HCT116 (cell line): ENCODE data around the gene TPRKB. TPM values are rescaled to one million over a fixed set of nuclear protein-coding genes. Genes with fewer than 3 reads are reported as not detected.

Experiments used
- ATAC-seq: fragments of 200-7000 bp; cut with Tn5 transposase; 2 replicates; pipeline ENCODE4 v1.9.1; 2020; ENCODE audit warnings: mild to moderate bottlenecking, moderate library complexity
- BruUV-seq: library from RNA; stranded (reverse); fragments of 400-500 nt; replicated peaks from 2 replicates; lab custom pipeline; 2021; lab: Mats Ljungman, UMichigan
- CTCF ChIA-PET: fragments of 300-600 bp; sonication (Branson Sonifier 250); formaldehyde crosslinking; loops from one replicate; lab custom pipeline; 2021; ENCODE audit warnings: antibody characterized with exemption; lab: Charles Lee
- POLR2A ChIA-PET: fragments of 300-600, 350-600 bp; sonication (Branson Sonifier 250); formaldehyde crosslinking; loops from one replicate; lab custom pipeline; 2021; ENCODE audit warnings: antibody characterized with exemption; lab: Charles Lee
- RAD21 ChIA-PET, 2 experiments: fragments of 300-600 bp; sonication (Branson Sonifier 250); formaldehyde crosslinking; loops; one replicate each; lab custom pipeline; 2023; ENCODE audit warnings: low total read pairs in 2 of 2; ENCODE audit not compliant: uncharacterized antibody in 2 of 2, unreplicated experiment in 2 of 2, low non-redundant PET in 1 of 2; lab: Charles Lee
- DNase-seq: peaks from one replicate; pipeline ENCODE4 v3.0.0-alpha.2; 2010; ENCODE audit warnings: low read depth, low spot score
- H2AFZ ChIP-seq: fragments of 200-600 bp; shearing (Covaris generic), sonication (generic); 2 replicates; pipeline ENCODE4 v1.6.1; 2017; ENCODE audit warnings: low read depth, mixed run types, mixed read lengths, antibody characterized with exemption, low read length; ENCODE audit not compliant: poor library complexity, severe bottlenecking
- H3K27ac ChIP-seq: 2 replicates; pipeline ENCODE4 v1.5.1; 2012; ENCODE audit warnings: low read depth, low read length
- H3K27me3 ChIP-seq: fragments of 200-600 bp; sonication (generic); 2 replicates; pipeline ENCODE4 v1.6.1; 2016; ENCODE audit warnings: mixed run types, low read length, mixed read lengths; ENCODE audit not compliant: insufficient read depth
- H3K36me3 ChIP-seq, 2 experiments: fragments of 200-500 bp in 1 of 2; fragments of 200-600 bp in 1 of 2; sonication (Bioruptor generic) in 1 of 2; sonication (generic) in 1 of 2; 2 replicates each; pipeline versions ENCODE4 v1.5.1 to v1.6.1; 2014 to 2016; ENCODE audit warnings: low read length in 2 of 2, inconsistent platforms in 1 of 2, mixed read lengths in 1 of 2, mixed run types in 1 of 2; ENCODE audit not compliant: insufficient read depth in 2 of 2, control insufficient read depth in 1 of 2
- H3K4me1 ChIP-seq, 2 experiments: fragments of 200-600 bp in 1 of 2; sonication (generic) in 1 of 2; 2 replicates each; pipeline versions ENCODE4 v1.5.1 to v1.6.1; 2012 to 2017; ENCODE audit warnings: low read length in 2 of 2, inconsistent platforms in 1 of 2, mild to moderate bottlenecking in 1 of 2, mixed read lengths in 1 of 2, mixed run types in 1 of 2, moderate library complexity in 1 of 2; ENCODE audit not compliant: insufficient read depth in 2 of 2, control insufficient read depth in 1 of 2
- H3K4me2 ChIP-seq: fragments of 200-600 bp; sonication (generic); 2 replicates; pipeline ENCODE4 v1.6.1; 2017; ENCODE audit warnings: mixed run types, low read length, mixed read lengths
- H3K4me3 ChIP-seq, 2 experiments: fragments of 200-600 bp in 1 of 2; sonication (generic) in 1 of 2; replicated peaks in 1 of 2; 2 replicates each; pipeline ENCODE4 v1.5.1; 2011 to 2016; ENCODE audit warnings: low read length in 2 of 2, control low read depth in 1 of 2, low read depth in 1 of 2, mild to moderate bottlenecking in 1 of 2, mixed read lengths in 1 of 2, mixed run types in 1 of 2
- H3K79me2 ChIP-seq: fragments of 200-600 bp; sonication (generic); 2 replicates; pipeline ENCODE4 v1.6.1; 2017; ENCODE audit warnings: mild to moderate bottlenecking, mixed run types, low read length, moderate library complexity, mixed read lengths; ENCODE audit not compliant: insufficient read depth
- H3K9ac ChIP-seq: fragments of 200-600 bp; sonication (generic); 2 replicates; pipeline ENCODE4 v1.6.1; 2016; ENCODE audit warnings: low read length, mixed read lengths
- H3K9me2 ChIP-seq: fragments of 200-600 bp; sonication (generic), shearing (Covaris generic); 2 replicates; pipeline ENCODE4 v1.6.1; 2017; ENCODE audit warnings: mixed run types, mild to moderate bottlenecking, moderate library complexity; ENCODE audit not compliant: insufficient read depth
- H3K9me3 ChIP-seq, 2 experiments: fragments of 200-500 bp in 1 of 2; fragments of 200-600 bp in 1 of 2; sonication (Bioruptor generic) in 1 of 2; sonication (generic) in 1 of 2; 2 replicates each; pipeline ENCODE4 v1.6.1; 2014 to 2017; ENCODE audit warnings: low read length in 2 of 2, mixed read lengths in 2 of 2, inconsistent platforms in 1 of 2, low read depth in 1 of 2, mild to moderate bottlenecking in 1 of 2, mixed run types in 1 of 2, moderate library complexity in 1 of 2; ENCODE audit not compliant: control insufficient read depth in 1 of 2, insufficient read depth in 1 of 2
- H4K20me1 ChIP-seq: fragments of 200-600 bp; sonication (generic), shearing (Covaris generic); 2 replicates; pipeline ENCODE4 v1.6.1; 2017; ENCODE audit warnings: mixed run types, mild to moderate bottlenecking, moderate library complexity; ENCODE audit not compliant: insufficient read depth
- ATF3 ChIP-seq: IDR thresholded peaks from 2 replicates; pipeline ENCODE4 v1.6.1; 2012
- CEBPB ChIP-seq: IDR thresholded peaks from 2 replicates; pipeline ENCODE4 v1.6.1; 2012; ENCODE audit warnings: low read depth
- MAX ChIP-seq: IDR thresholded peaks from 2 replicates; pipeline ENCODE4 v1.6.1; 2012
- POLR2A ChIP-seq: IDR thresholded peaks from 2 replicates; pipeline ENCODE4 v1.7.0; 2011; ENCODE audit warnings: borderline replicate concordance; ENCODE audit not compliant: insufficient read depth, insufficient read length; ENCODE audit errors: extremely low read depth
- RAD21 ChIP-seq: IDR thresholded peaks from 2 replicates; pipeline ENCODE4 v1.6.1; 2012; ENCODE audit warnings: low read depth, mild to moderate bottlenecking
- SRF ChIP-seq: IDR thresholded peaks from 2 replicates; pipeline ENCODE4 v1.6.1; 2012; ENCODE audit warnings: low read depth
- TCF7L2 ChIP-seq: IDR thresholded peaks from 2 replicates; pipeline ENCODE4 v1.7.0; 2011; ENCODE audit warnings: borderline replicate concordance, inconsistent platforms; ENCODE audit not compliant: insufficient read depth, insufficient read length; ENCODE audit errors: extremely low read depth
- ZFX ChIP-seq: fragments of 450-650 bp; IDR thresholded peaks from 2 replicates; pipeline ENCODE4 v1.6.1; 2017
- intact Hi-C: fragments of 100-400 bp; cut with micrococcal nuclease; formaldehyde crosslinking; loops from 2 replicates; pipeline ENCODE4 v1.10.0; 2022
- total RNA-seq: library from RNA; stranded (reverse); gene quantifications from one replicate; pipeline ENCODE4 v1.2.1, GENCODE V29; 2021; ENCODE audit not compliant: unreplicated experiment
- TF ChIP-seq, protein P1 (sequence below): IDR thresholded peaks from 2 replicates; pipeline ENCODE4 v1.6.1; 2011; ENCODE audit warnings: mild to moderate bottlenecking, low read length, moderate library complexity; ENCODE audit not compliant: insufficient replicate concordance; ENCODE audit errors: extremely low read depth
- TF ChIP-seq, protein P2 (sequence below), 3 experiments: fragments of 200-600 bp in 1 of 3; sonication (generic) in 1 of 3; IDR thresholded peaks in 2 of 3; conservative IDR thresholded peaks in 1 of 3; 2 replicates each; pipeline ENCODE4 v1.5.1; 2012 to 2017; ENCODE audit warnings: low read depth in 2 of 3, low read length in 2 of 3, antibody characterized with exemption in 1 of 3, borderline replicate concordance in 1 of 3, control low read depth in 1 of 3, mild to moderate bottlenecking in 1 of 3, mixed read lengths in 1 of 3, mixed run types in 1 of 3, moderate library complexity in 1 of 3; ENCODE audit not compliant: insufficient read depth in 1 of 3

Gene TPRKB
- total RNA-seq, 1 experiment from 2014 or later: 42.5 TPM

DNA sequence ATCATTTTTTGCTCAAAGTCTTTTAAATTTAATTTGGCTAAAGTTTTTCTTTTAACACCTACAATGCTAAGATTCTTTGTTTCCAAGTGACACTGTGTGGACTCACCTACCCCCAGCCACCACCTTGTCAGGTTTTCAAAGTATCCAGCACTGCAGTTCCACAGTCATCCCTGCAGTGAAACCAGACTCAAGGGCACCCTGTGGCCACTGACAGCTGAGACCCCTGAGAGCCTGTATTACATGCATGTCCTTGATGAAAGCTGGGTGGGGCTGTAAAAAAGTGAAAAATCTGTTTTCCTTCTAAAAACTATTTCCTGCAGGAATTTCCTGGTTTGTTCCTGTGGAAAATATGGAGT, 19.9 kb downstream of the TPRKB start:
- Histone ChIP-seq H3K79me2 (no peaks in the 10 kb centered on the region), H3K9me2 (no peaks in the 10 kb centered on the region), H3K27me3 (0 out of 2 replicates have a peak, but pooled peaks cover 5% of the 10 kb centered on the region), H3K4me2 (no peak overlapping the region), H3K27ac (no peak overlapping the region), H3K9ac (no peak overlapping the region), H4K20me1 (no peaks in the 10 kb centered on the region), H2AFZ (no peak overlapping the region), H3K4me3 (no peak overlapping the region), H3K4me1 (no peaks in the 10 kb centered on the region), H3K9me3 (no peaks in the 10 kb centered on the region), H3K36me3 (no peaks in the 10 kb centered on the region)
- BruUV-seq: no TSS peak
- DNase-seq: no peak
- TF ChIP-seq SRF (no peak), ATF3 (no peak), POLR2A (no peak), CEBPB (no peak), ZFX (no peak)
- TF ChIP-seq, protein P1, sequence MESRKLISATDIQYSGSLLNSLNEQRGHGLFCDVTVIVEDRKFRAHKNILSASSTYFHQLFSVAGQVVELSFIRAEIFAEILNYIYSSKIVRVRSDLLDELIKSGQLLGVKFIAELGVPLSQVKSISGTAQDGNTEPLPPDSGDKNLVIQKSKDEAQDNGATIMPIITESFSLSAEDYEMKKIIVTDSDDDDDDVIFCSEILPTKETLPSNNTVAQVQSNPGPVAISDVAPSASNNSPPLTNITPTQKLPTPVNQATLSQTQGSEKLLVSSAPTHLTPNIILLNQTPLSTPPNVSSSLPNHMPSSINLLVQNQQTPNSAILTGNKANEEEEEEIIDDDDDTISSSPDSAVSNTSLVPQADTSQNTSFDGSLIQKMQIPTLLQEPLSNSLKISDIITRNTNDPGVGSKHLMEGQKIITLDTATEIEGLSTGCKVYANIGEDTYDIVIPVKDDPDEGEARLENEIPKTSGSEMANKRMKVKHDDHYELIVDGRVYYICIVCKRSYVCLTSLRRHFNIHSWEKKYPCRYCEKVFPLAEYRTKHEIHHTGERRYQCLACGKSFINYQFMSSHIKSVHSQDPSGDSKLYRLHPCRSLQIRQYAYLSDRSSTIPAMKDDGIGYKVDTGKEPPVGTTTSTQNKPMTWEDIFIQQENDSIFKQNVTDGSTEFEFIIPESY: no peak
- ChIA-PET RAD21 (no interaction called here), CTCF (no interaction called here), POLR2A (no interaction called here)
- intact Hi-C loops: no loop called here
- ATAC-seq: no peak

DNA sequence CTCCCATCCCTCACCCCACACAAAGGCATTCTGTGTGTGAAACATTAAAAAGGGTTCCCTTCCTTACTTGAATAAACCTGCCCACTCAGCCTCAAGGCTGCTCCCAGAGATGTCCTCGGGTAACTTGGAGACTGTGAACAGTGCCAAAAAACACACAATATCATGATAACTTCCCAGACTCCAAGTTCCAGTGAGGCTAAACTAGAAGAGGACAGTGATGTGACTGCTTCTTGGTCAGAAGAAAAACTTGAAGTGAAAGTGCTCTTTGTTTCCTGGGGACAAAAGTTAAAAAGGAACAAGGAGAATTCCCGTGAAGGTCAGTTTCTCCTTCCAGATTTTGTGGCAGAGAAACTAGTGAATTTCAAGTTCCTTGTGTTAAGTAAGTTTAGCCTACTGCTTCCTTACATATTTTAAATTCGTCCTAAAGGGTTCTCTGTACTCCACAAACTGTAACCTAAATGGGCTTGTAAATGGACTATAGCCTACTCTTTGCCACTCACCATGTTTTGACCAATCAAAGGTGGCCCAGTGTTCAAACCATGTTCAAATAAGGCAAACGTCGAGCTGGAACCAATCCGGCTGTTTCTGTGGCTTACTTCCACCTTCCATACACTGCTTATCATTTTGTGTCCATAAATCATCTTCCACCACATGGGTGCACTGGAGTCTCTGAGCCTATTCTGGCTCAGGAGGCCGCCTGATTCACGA, 20.4 kb downstream of the TPRKB start:
- H3K36me3 ChIP-seq: no peaks in the 10 kb centered on the region
- ATAC-seq (no peak; the same call in 1 of the 2 replicates), DNase-seq (no peak)
- H4K20me1 ChIP-seq: no peaks in the 10 kb centered on the region
- no peaks in the 10 kb centered on the region for H3K79me2 ChIP-seq
- RAD21 ChIA-PET: no interaction called here
- no peaks in the 10 kb centered on the region for H3K9me2 ChIP-seq
- no peak overlapping the region for H3K27ac ChIP-seq
- H3K4me2 ChIP-seq: no peak overlapping the region
- H3K4me3 ChIP-seq: no peak overlapping the region
- no peak overlapping the region for H3K9ac ChIP-seq
- no peaks in the 10 kb centered on the region for H3K4me1 ChIP-seq
- CTCF ChIA-PET: no interaction called here
- no peaks in the 10 kb centered on the region for H3K9me3 ChIP-seq
- H3K27me3 ChIP-seq: peaks cover 5% of the 10 kb centered on the region; the same call in 1 of the 2 replicates
- BruUV-seq: no TSS peak
- POLR2A ChIA-PET: no interaction called here
- intact Hi-C loops: no loop called here
- H2AFZ ChIP-seq: no peak overlapping the region
- TF ChIP-seq, protein P2, sequence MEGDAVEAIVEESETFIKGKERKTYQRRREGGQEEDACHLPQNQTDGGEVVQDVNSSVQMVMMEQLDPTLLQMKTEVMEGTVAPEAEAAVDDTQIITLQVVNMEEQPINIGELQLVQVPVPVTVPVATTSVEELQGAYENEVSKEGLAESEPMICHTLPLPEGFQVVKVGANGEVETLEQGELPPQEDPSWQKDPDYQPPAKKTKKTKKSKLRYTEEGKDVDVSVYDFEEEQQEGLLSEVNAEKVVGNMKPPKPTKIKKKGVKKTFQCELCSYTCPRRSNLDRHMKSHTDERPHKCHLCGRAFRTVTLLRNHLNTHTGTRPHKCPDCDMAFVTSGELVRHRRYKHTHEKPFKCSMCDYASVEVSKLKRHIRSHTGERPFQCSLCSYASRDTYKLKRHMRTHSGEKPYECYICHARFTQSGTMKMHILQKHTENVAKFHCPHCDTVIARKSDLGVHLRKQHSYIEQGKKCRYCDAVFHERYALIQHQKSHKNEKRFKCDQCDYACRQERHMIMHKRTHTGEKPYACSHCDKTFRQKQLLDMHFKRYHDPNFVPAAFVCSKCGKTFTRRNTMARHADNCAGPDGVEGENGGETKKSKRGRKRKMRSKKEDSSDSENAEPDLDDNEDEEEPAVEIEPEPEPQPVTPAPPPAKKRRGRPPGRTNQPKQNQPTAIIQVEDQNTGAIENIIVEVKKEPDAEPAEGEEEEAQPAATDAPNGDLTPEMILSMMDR (IDR thresholded peaks at IDR 0.05 in 2 of 3, conservative IDR thresholded peaks at IDR 0.05 in 1 of 3; ENCODE audit: borderline replicate concordance in 1 of 3, insufficient read depth in 1 of 3, low read depth in 2 of 3, low read length in 2 of 3): no peak
- no peak for TF ChIP-seq ZFX
- no peak for TF ChIP-seq TCF7L2
- no peak for TF ChIP-seq POLR2A
- no peak for TF ChIP-seq RAD21
- no peak for TF ChIP-seq MAX
- TF ChIP-seq CEBPB: no peak
